GM23338 (cell line): ENCODE data around the gene TEX30. TPM values are rescaled to one million over a fixed set of nuclear protein-coding genes. Genes with fewer than 3 reads are reported as not detected.
"Not testable (repeated sequence)": the region's sequence is repeated elsewhere in the genome, so short reads cannot be mapped to it uniquely, and the experiment has no call there.

Source experiments
- ATAC-seq: fragments of 200-7000 bp; cut with Tn5 transposase; 3 replicates; pipeline ENCODE4 v1.9.1; 2020
- DNase-seq: peaks from one replicate; pipeline ENCODE4 v3.0.0-alpha.2; 2015; ENCODE audit warnings: low spot score
- H2AFZ ChIP-seq: fragments of 200-600 bp; sonication (generic); 2 replicates; pipeline ENCODE4 v1.8.0; 2016; ENCODE audit warnings: antibody characterized with exemption, mild to moderate bottlenecking, moderate library complexity
- H3F3A ChIP-seq: fragments of 200-600 bp; sonication (generic); replicated peaks from 2 replicates; pipeline ENCODE4 v1.8.0; 2017; ENCODE audit warnings: antibody characterized with exemption, mixed run types, low read depth
- H3K27ac ChIP-seq: fragments of 200-600 bp; sonication (generic); 2 replicates; pipeline ENCODE4 v1.6.1; 2016; ENCODE audit warnings: low read depth
- H3K27me3 ChIP-seq: fragments of 200-600 bp; sonication (generic); 2 replicates; pipeline ENCODE4 v1.8.0; 2016; ENCODE audit warnings: mild to moderate bottlenecking, mixed run types, moderate library complexity; ENCODE audit not compliant: insufficient read depth
- H3K36me3 ChIP-seq: fragments of 200-600 bp; sonication (generic); 2 replicates; pipeline ENCODE4 v1.8.0; 2016; ENCODE audit warnings: mild to moderate bottlenecking; ENCODE audit not compliant: insufficient read depth
- H3K4me1 ChIP-seq: fragments of 200-600 bp; sonication (generic); 2 replicates; pipeline ENCODE4 v1.8.0; 2016; ENCODE audit warnings: mild to moderate bottlenecking, moderate library complexity; ENCODE audit not compliant: insufficient read depth
- H3K4me2 ChIP-seq: fragments of 200-600 bp; sonication (generic); 2 replicates; pipeline ENCODE4 v1.7.1; 2017; ENCODE audit warnings: mixed run types
- H3K4me3 ChIP-seq: fragments of 200-600 bp; sonication (generic); 2 replicates; pipeline ENCODE4 v1.6.1; 2016; ENCODE audit warnings: mixed run types
- H3K79me2 ChIP-seq: fragments of 200-600 bp; sonication (generic); replicated peaks from 2 replicates; pipeline ENCODE4 v1.8.0; 2017; ENCODE audit warnings: mild to moderate bottlenecking; ENCODE audit not compliant: insufficient read depth
- H3K9me2 ChIP-seq: fragments of 200-600 bp; sonication (generic); 2 replicates; pipeline ENCODE4 v1.8.0; 2017; ENCODE audit not compliant: insufficient read depth
- H4K20me1 ChIP-seq: fragments of 200-600 bp; sonication (generic); replicated peaks from 2 replicates; pipeline ENCODE4 v1.8.0; 2017; ENCODE audit warnings: mild to moderate bottlenecking; ENCODE audit not compliant: insufficient read depth
- H3K27ac Mint-ChIP-seq: 2 replicates; pipeline ENCODE4 v1.8.0; 2020; ENCODE audit warnings: inconsistent platforms, mild to moderate bottlenecking, moderate library complexity, mixed read lengths
- H3K27me3 Mint-ChIP-seq: 3 replicates; pipeline ENCODE4 v1.8.0; 2022; ENCODE audit warnings: low read depth, mild to moderate bottlenecking, moderate library complexity, mixed read lengths, inconsistent platforms; ENCODE audit not compliant: insufficient read depth, poor library complexity
- H3K36me3 Mint-ChIP-seq: 3 replicates; pipeline ENCODE4 v1.8.0; 2021; ENCODE audit warnings: low read depth, mild to moderate bottlenecking, inconsistent platforms, moderate library complexity, mixed read lengths
- H3K4me1 Mint-ChIP-seq: 3 replicates; pipeline ENCODE4 v1.8.0; 2020; ENCODE audit warnings: mild to moderate bottlenecking, inconsistent platforms, mixed read lengths
- H3K4me3 Mint-ChIP-seq: 3 replicates; pipeline ENCODE4 v1.8.0; 2021; ENCODE audit warnings: moderate library complexity, mild to moderate bottlenecking, inconsistent platforms, mixed read lengths
- H3K9me3 Mint-ChIP-seq: 3 replicates; pipeline ENCODE4 v1.8.0; 2020; ENCODE audit warnings: moderate library complexity, mild to moderate bottlenecking, inconsistent platforms, mixed read lengths
- CREB1 ChIP-seq: fragments of 250-450 bp; sonication (Bioruptor Pico); IDR thresholded peaks from 2 replicates; pipeline ENCODE4 v1.5.0; 2020; ENCODE audit warnings: low read depth, mild to moderate bottlenecking, moderate library complexity
- EZH2phosphoT487 ChIP-seq: fragments of 200-600 bp; sonication (generic); IDR thresholded peaks from one replicate; pipeline ENCODE4 v1.8.1; 2018; ENCODE audit warnings: antibody characterized with exemption; ENCODE audit not compliant: unreplicated experiment
- POLR2AphosphoS5 ChIP-seq: IDR thresholded peaks from 2 replicates; pipeline ENCODE4 v1.6.1; 2016; ENCODE audit warnings: antibody characterized with exemption, low read depth
- STAT1 ChIP-seq: IDR thresholded peaks from one replicate; pipeline ENCODE4 v1.6.1; 2016; ENCODE audit warnings: antibody characterized with exemption; ENCODE audit not compliant: unreplicated experiment
- ZNF331 ChIP-seq: fragments of 250-450 bp; sonication (Bioruptor Pico); IDR thresholded peaks from 2 replicates; pipeline ENCODE4 v1.5.0; 2020; ENCODE audit warnings: low read depth, mild to moderate bottlenecking, moderate library complexity
- polyA plus RNA-seq: library from polyadenylated mRNA; unstranded; fragments of >200 nt; fragmentation: Nextera tagmentation; extraction: Ambion mirVana; gene quantifications from 2 replicates; pipeline ENCODE4 v1.2.1, GENCODE V29; 2016
- total RNA-seq: library from RNA; depleted of rRNA; stranded (reverse); fragments of >200 nt; shearing (Covaris generic); gene quantifications from 2 replicates; pipeline ENCODE4 v1.2.3, GENCODE V29; 2014
- TF ChIP-seq, protein P1 (sequence below): fragments of 250-450 bp; sonication (Bioruptor Pico); IDR thresholded peaks from 2 replicates; pipeline ENCODE4 v1.5.0; 2020; ENCODE audit warnings: mild to moderate bottlenecking, moderate library complexity
- TF ChIP-seq, protein P2 (sequence below): IDR thresholded peaks from one replicate; pipeline ENCODE4 v1.6.1; 2018; ENCODE audit warnings: antibody characterized with exemption; ENCODE audit not compliant: unreplicated experiment

Gene TEX30
- total and polyA plus RNA-seq, 2 experiments from 2014 or later, result 6.3 to 28.2 TPM

DNA sequence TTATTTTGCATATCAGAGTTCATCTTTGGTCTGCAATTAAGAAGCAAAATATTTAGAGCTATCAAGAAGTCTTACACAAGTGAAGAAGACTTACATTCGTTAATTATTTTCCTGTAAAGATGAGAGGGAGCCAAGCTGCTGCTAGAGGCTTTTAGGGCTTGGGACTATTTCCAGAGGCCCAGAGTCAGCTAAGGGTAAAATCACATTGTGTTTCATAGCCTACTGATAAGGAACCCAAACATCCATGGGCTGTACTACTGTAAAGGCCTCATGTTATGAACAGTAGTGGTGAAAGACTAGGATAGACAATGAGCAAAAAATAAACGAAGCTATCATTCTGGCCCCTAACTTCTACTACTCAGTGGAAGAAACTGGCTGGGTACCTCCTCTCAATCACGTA lies 10.9 kb upstream of the TEX30 start:
- Mint-ChIP-seq H3K4me3 (no peak overlapping the region), H3K9me3 (peaks cover 21% of the 10 kb centered on the region), H3K27ac (no peak overlapping the region), H3K27me3 (peaks cover 1% of the 10 kb centered on the region), H3K4me1 (peaks cover 7% of the 10 kb centered on the region; the same call in 2 of the 3 replicates), H3K36me3 (peaks cover 46% of the 10 kb centered on the region)
- Histone ChIP-seq H3K4me1 (peaks cover 5% of the 10 kb centered on the region; the same call in 1 of the 2 replicates), H3K27me3 (no peaks in the 10 kb centered on the region), H3K36me3 (peaks cover 4% of the 10 kb centered on the region; the same call in 1 of the 2 replicates), H3K27ac (no peak overlapping the region), H3K9me2 (no peaks in the 10 kb centered on the region), H2AFZ (no peak overlapping the region), H4K20me1 (no peaks in the 10 kb centered on the region), H3K79me2 (no peaks in the 10 kb centered on the region), H3K4me2 (no peak overlapping the region), H3F3A (no peaks in the 10 kb centered on the region), H3K4me3 (no peak overlapping the region)
- ATAC-seq, result no peak
- no peak for DNase-seq
- TF ChIP-seq ZNF331 (CRISPR knock-in tag), result no peak
- TF ChIP-seq CREB1 (CRISPR knock-in tag), result no peak
- TF ChIP-seq STAT1, result no peak
- no peak for TF ChIP-seq EZH2phosphoT487

GRCh38 chr13:102781591-102781990 lies 8.0 kb upstream of the TEX30 start:
- Mint-ChIP-seq H3K27ac (no peak overlapping the region), H3K36me3 (peaks cover 33% of the 10 kb centered on the region), H3K4me3 (no peak overlapping the region), H3K4me1 (peaks cover 7% of the 10 kb centered on the region; the same call in 2 of the 3 replicates), H3K27me3 (no peaks in the 10 kb centered on the region), H3K9me3 (peaks cover 21% of the 10 kb centered on the region)
- peaks cover 5% of the 10 kb centered on the region; the same call in 1 of the 2 replicates for H3K4me1 ChIP-seq
- no peak for ATAC-seq
- H3F3A ChIP-seq, result no peaks in the 10 kb centered on the region
- TF ChIP-seq EZH2phosphoT487, result no peak
- TF ChIP-seq, protein P1, sequence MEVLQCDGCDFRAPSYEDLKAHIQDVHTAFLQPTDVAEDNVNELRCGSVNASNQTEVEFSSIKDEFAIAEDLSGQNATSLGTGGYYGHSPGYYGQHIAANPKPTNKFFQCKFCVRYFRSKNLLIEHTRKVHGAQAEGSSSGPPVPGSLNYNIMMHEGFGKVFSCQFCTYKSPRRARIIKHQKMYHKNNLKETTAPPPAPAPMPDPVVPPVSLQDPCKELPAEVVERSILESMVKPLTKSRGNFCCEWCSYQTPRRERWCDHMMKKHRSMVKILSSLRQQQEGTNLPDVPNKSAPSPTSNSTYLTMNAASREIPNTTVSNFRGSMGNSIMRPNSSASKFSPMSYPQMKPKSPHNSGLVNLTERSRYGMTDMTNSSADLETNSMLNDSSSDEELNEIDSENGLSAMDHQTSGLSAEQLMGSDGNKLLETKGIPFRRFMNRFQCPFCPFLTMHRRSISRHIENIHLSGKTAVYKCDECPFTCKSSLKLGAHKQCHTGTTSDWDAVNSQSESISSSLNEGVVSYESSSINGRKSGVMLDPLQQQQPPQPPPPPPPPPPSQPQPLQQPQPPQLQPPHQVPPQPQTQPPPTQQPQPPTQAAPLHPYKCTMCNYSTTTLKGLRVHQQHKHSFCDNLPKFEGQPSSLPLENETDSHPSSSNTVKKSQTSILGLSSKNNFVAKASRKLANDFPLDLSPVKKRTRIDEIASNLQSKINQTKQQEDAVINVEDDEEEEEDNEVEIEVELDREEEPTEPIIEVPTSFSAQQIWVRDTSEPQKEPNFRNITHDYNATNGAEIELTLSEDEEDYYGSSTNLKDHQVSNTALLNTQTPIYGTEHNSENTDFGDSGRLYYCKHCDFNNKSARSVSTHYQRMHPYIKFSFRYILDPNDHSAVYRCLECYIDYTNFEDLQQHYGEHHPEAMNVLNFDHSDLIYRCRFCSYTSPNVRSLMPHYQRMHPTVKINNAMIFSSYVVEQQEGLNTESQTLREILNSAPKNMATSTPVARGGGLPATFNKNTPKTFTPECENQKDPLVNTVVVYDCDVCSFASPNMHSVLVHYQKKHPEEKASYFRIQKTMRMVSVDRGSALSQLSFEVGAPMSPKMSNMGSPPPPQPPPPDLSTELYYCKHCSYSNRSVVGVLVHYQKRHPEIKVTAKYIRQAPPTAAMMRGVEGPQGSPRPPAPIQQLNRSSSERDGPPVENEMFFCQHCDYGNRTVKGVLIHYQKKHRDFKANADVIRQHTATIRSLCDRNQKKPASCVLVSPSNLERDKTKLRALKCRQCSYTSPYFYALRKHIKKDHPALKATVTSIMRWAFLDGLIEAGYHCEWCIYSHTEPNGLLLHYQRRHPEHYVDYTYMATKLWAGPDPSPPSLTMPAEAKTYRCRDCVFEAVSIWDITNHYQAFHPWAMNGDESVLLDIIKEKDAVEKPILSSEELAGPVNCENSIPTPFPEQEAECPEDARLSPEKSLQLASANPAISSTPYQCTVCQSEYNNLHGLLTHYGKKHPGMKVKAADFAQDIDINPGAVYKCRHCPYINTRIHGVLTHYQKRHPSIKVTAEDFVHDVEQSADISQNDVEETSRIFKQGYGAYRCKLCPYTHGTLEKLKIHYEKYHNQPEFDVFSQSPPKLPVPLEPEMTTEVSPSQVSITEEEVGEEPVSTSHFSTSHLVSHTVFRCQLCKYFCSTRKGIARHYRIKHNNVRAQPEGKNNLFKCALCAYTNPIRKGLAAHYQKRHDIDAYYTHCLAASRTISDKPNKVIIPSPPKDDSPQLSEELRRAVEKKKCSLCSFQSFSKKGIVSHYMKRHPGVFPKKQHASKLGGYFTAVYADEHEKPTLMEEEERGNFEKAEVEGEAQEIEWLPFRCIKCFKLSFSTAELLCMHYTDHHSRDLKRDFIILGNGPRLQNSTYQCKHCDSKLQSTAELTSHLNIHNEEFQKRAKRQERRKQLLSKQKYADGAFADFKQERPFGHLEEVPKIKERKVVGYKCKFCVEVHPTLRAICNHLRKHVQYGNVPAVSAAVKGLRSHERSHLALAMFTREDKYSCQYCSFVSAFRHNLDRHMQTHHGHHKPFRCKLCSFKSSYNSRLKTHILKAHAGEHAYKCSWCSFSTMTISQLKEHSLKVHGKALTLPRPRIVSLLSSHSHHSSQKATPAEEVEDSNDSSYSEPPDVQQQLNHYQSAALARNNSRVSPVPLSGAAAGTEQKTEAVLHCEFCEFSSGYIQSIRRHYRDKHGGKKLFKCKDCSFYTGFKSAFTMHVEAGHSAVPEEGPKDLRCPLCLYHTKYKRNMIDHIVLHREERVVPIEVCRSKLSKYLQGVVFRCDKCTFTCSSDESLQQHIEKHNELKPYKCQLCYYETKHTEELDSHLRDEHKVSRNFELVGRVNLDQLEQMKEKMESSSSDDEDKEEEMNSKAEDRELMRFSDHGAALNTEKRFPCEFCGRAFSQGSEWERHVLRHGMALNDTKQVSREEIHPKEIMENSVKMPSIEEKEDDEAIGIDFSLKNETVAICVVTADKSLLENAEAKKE, result no peak
- TF ChIP-seq, protein P2, sequence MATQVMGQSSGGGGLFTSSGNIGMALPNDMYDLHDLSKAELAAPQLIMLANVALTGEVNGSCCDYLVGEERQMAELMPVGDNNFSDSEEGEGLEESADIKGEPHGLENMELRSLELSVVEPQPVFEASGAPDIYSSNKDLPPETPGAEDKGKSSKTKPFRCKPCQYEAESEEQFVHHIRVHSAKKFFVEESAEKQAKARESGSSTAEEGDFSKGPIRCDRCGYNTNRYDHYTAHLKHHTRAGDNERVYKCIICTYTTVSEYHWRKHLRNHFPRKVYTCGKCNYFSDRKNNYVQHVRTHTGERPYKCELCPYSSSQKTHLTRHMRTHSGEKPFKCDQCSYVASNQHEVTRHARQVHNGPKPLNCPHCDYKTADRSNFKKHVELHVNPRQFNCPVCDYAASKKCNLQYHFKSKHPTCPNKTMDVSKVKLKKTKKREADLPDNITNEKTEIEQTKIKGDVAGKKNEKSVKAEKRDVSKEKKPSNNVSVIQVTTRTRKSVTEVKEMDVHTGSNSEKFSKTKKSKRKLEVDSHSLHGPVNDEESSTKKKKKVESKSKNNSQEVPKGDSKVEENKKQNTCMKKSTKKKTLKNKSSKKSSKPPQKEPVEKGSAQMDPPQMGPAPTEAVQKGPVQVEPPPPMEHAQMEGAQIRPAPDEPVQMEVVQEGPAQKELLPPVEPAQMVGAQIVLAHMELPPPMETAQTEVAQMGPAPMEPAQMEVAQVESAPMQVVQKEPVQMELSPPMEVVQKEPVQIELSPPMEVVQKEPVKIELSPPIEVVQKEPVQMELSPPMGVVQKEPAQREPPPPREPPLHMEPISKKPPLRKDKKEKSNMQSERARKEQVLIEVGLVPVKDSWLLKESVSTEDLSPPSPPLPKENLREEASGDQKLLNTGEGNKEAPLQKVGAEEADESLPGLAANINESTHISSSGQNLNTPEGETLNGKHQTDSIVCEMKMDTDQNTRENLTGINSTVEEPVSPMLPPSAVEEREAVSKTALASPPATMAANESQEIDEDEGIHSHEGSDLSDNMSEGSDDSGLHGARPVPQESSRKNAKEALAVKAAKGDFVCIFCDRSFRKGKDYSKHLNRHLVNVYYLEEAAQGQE, result no peak
- TF ChIP-seq ZNF331 (CRISPR knock-in tag), result no peak
- TF ChIP-seq POLR2AphosphoS5, result no peak
- no peak for TF ChIP-seq STAT1
- no peak for TF ChIP-seq CREB1 (CRISPR knock-in tag)
- H3K4me2 ChIP-seq, result no peak overlapping the region
- H3K79me2 ChIP-seq, result no peaks in the 10 kb centered on the region
- H3K9me2 ChIP-seq, result no peaks in the 10 kb centered on the region
- no peaks in the 10 kb centered on the region for H3K27me3 ChIP-seq
- no peak overlapping the region for H3K4me3 ChIP-seq
- peaks cover 4% of the 10 kb centered on the region; the same call in 1 of the 2 replicates for H3K36me3 ChIP-seq
- H3K27ac ChIP-seq, result no peak overlapping the region
- no peak overlapping the region for H2AFZ ChIP-seq
- H4K20me1 ChIP-seq, result no peaks in the 10 kb centered on the region
- no peak for DNase-seq

GRCh38 chr13:102780656-102781055 lies 7.1 kb upstream of the TEX30 start:
- not testable (repeated sequence) for H3K27ac Mint-ChIP-seq, ATAC-seq, H3K36me3 ChIP-seq

More at GRCh38 chr13:102780656-102781055, 7.1 kb upstream of the TEX30 start:
- H3F3A ChIP-seq, H3K27me3 Mint-ChIP-seq, H3K27ac ChIP-seq, H4K20me1 ChIP-seq, H3K79me2 ChIP-seq, H3K4me2 ChIP-seq, H3K4me1 Mint-ChIP-seq, H3K4me1 ChIP-seq, H3K27me3 ChIP-seq, H3K9me2 ChIP-seq, H3K4me3 Mint-ChIP-seq, DNase-seq, H2AFZ ChIP-seq, H3K4me3 ChIP-seq: not testable (repeated sequence)
- Mint-ChIP-seq H3K9me3 (peaks cover 21% of the 10 kb centered on the region), H3K36me3 (peaks cover 30% of the 10 kb centered on the region)
